GM21786 (cell line): Measurements from ENCODE around the gene PCNX3.
"Not testable (repeated sequence)": the region's sequence is repeated elsewhere in the genome, so short reads cannot be mapped to it uniquely, and the experiment has no call there.

Source experiments
- ATAC-seq: cut with Tn5 transposase; IDR thresholded peaks from one replicate; pipeline ENCODE4 v1.9.1; 2021; ENCODE audit not compliant: unreplicated experiment

PCNX3 gene

GRCh38 chr11:65652511-65653228 lies 37.1 kb downstream of the PCNX3 start:
- peak; percentile 75 for ATAC-seq

- ATAC-seq: no peak
Observed at GRCh38 chr11:65653229-65654225, 38.0 kb downstream of the PCNX3 start.

GRCh38 chr11:65654375-65655349 lies 39.1 kb downstream of the PCNX3 start:
- no peak for ATAC-seq

- no peak for ATAC-seq
Observed at GRCh38 chr11:65655570-65656332, 40.2 kb downstream of the PCNX3 start.

- no peak for ATAC-seq
Observed at GRCh38 chr11:65657426-65657825, 41.9 kb downstream of the PCNX3 start.

- no peak for ATAC-seq
Observed at GRCh38 chr11:65658174-65659021, 42.8 kb downstream of the PCNX3 start.

GRCh38 chr11:65660038-65660437 lies 44.5 kb downstream of the PCNX3 start:
- no peak for ATAC-seq

GRCh38 chr11:65660908-65661307 lies 45.3 kb downstream of the PCNX3 start:
- ATAC-seq: not testable (repeated sequence)

GRCh38 chr11:65661599-65662246 lies 46.1 kb downstream of the PCNX3 start:
- no peak for ATAC-seq

- ATAC-seq: no peak
Observed at GRCh38 chr11:65662247-65662798, 46.7 kb downstream of the PCNX3 start.

- ATAC-seq: peak; percentile 84
Observed at GRCh38 chr11:65662799-65663638, 47.4 kb downstream of the PCNX3 start, which contains the start of gene RELA. RELA (minus strand) TSS chr11:65662916; CDS start chr11:65662832, 84 bp downstream.

- no peak for ATAC-seq
Observed at GRCh38 chr11:65663639-65664200, 48.1 kb downstream of the PCNX3 start.

GRCh38 chr11:65672180-65672860 lies 56.7 kb downstream of the PCNX3 start:
- no peak for ATAC-seq

GRCh38 chr11:65672982-65673381 lies 57.4 kb downstream of the PCNX3 start:
- no peak for ATAC-seq

GRCh38 chr11:65680192-65680743 lies 64.7 kb downstream of the PCNX3 start:
- ATAC-seq: no peak

- not testable (repeated sequence) for ATAC-seq
Observed at GRCh38 chr11:65683480-65683879, 67.9 kb downstream of the PCNX3 start.
